OCI-LY1 (cell line): ENCODE data around the gene TBCEL.

Experiments used
- H2AFZ ChIP-seq: fragments of 200-600 bp; sonication (generic), shearing (Covaris generic); 2 replicates; pipeline ENCODE4 v1.6.0; 2014; ENCODE audit warnings: antibody characterized with exemption, mild to moderate bottlenecking, low read length
- H3F3A ChIP-seq: fragments of 200-600 bp; sonication (generic), shearing (Covaris generic); 2 replicates; pipeline ENCODE4 v1.6.0; 2014; ENCODE audit warnings: mild to moderate bottlenecking, antibody characterized with exemption, low read length, moderate library complexity; ENCODE audit not compliant: insufficient read depth
- H3K27ac ChIP-seq: fragments of 200-600 bp; sonication (generic); 2 replicates; pipeline ENCODE4 v1.5.1; 2014; ENCODE audit warnings: low read length, mixed run types, mild to moderate bottlenecking, low read depth; ENCODE audit not compliant: poor library complexity, severe bottlenecking
- H3K27me3 ChIP-seq: fragments of 200-600 bp; sonication (generic); 2 replicates; pipeline ENCODE4 v1.6.0; 2014; ENCODE audit warnings: antibody characterized with exemption, mild to moderate bottlenecking, low read length, moderate library complexity; ENCODE audit not compliant: insufficient read depth
- H3K36me3 ChIP-seq: fragments of 200-600 bp; sonication (generic); 2 replicates; pipeline ENCODE4 v1.6.1; 2014; ENCODE audit warnings: mild to moderate bottlenecking, antibody characterized with exemption, low read length, moderate library complexity, mixed read lengths; ENCODE audit not compliant: insufficient read depth
- H3K4me1 ChIP-seq: fragments of 200-600 bp; sonication (generic); 2 replicates; pipeline ENCODE4 v1.5.1; 2014; ENCODE audit warnings: mild to moderate bottlenecking, low read length, moderate library complexity; ENCODE audit not compliant: insufficient read depth, severe bottlenecking
- H3K4me2 ChIP-seq: fragments of 200-600 bp; sonication (generic), shearing (Covaris generic); 2 replicates; pipeline ENCODE4 v1.6.1; 2014; ENCODE audit warnings: low read length
- H3K4me3 ChIP-seq: fragments of 200-600 bp; sonication (generic); 2 replicates; pipeline ENCODE4 v1.5.1; 2014; ENCODE audit warnings: low read length, low read depth, mild to moderate bottlenecking, mixed read lengths; ENCODE audit not compliant: poor library complexity, severe bottlenecking
- H3K79me2 ChIP-seq: fragments of 200-600 bp; shearing (Covaris generic); 2 replicates; pipeline ENCODE4 v1.6.1; 2016; ENCODE audit warnings: mixed run types, low read length, mixed read lengths; ENCODE audit not compliant: insufficient read depth
- H3K9ac ChIP-seq: fragments of 200-600 bp; sonication (generic), shearing (Covaris generic); 2 replicates; pipeline ENCODE4 v1.6.1; 2014; ENCODE audit warnings: mild to moderate bottlenecking, low read length, mixed read lengths
- H3K9me2 ChIP-seq: fragments of 200-600 bp; sonication (generic), shearing (Covaris generic); 2 replicates; pipeline ENCODE4 v1.6.1; 2014; ENCODE audit warnings: low read depth, mild to moderate bottlenecking, low read length, mixed read lengths
- H3K9me3 ChIP-seq: fragments of 200-600 bp; shearing (Covaris generic); 2 replicates; pipeline ENCODE4 v1.6.1; 2014; ENCODE audit warnings: low read length, mixed read lengths
- H4K20me1 ChIP-seq: fragments of 200-600 bp; sonication (generic), shearing (Covaris generic); 2 replicates; pipeline ENCODE4 v1.6.0; 2016; ENCODE audit warnings: mild to moderate bottlenecking, low read length; ENCODE audit not compliant: insufficient read depth
- CTCF ChIP-seq: fragments of 200-600 bp; sonication (generic), shearing (Covaris generic); IDR thresholded peaks from 2 replicates; pipeline ENCODE4 v1.5.1; 2017; ENCODE audit warnings: mild to moderate bottlenecking, antibody characterized with exemption, low read length, moderate library complexity, mixed read lengths
- EZH2 ChIP-seq: fragments of 200-600 bp; sonication (generic), shearing (Covaris generic); IDR thresholded peaks from 2 replicates; pipeline ENCODE4 v1.8.0; 2017; ENCODE audit warnings: borderline replicate concordance, mixed run types, mild to moderate bottlenecking, antibody characterized with exemption, low read length, moderate library complexity, mixed read lengths

TBCEL gene

GRCh38 chr11:121140369-121140768, 116.5 kb downstream of the TBCEL start:
- Histone ChIP-seq H3K79me2 (no peaks in the 10 kb centered on the region), H3K27ac (no peak overlapping the region), H3K9me2 (no peaks in the 10 kb centered on the region), H3K9me3 (no peaks in the 10 kb centered on the region), H3K27me3 (no peaks in the 10 kb centered on the region), H3K4me3 (no peak overlapping the region), H3K9ac (no peak overlapping the region), H3K36me3 (no peaks in the 10 kb centered on the region), H2AFZ (no peak overlapping the region), H4K20me1 (no peaks in the 10 kb centered on the region), H3K4me1 (no peaks in the 10 kb centered on the region), H3K4me2 (no peak overlapping the region), H3F3A (no peaks in the 10 kb centered on the region)
- TF ChIP-seq EZH2 (no peak), CTCF (no peak)
